Measurements from ENCODE around the gene ATP9A. TPM values are rescaled to one million over a fixed set of nuclear protein-coding genes. Genes with fewer than 3 reads are reported as not detected.

ATP9A gene
- polyA plus RNA-seq, 1 donor (not counting 4 experiments of a cell fraction or from before 2014, with no cell fraction given): 5.8 TPM

- dilution Hi-C loops (cut with MboI; ENCODE audit: extremely low pct_ligation_motif_present, low sequenced_read_pairs): no loop called here
These were observed 88.8 kb downstream of the ATP9A start for GRCh38 chr20:51679254-51679921.

GRCh38 chr20:51678026-51678697, 90.0 kb downstream of the ATP9A start:
- Histone ChIP-seq H3K36me3 (ENCODE audit: control insufficient read depth in 2 of 2, extremely low read depth in 1 of 2, insufficient read depth in 2 of 2, low read length in 2 of 2) (peaks cover 0 to 3% of the 10 kb centered on the region in 2 experiments), H3K79me2 (ENCODE audit: control insufficient read depth, insufficient read depth, low read length) (no peaks in the 10 kb centered on the region), H4K20me1 (ENCODE audit: control insufficient read depth, extremely low read depth, insufficient read depth, low read length) (no peaks in the 10 kb centered on the region), H3K9me3 (ENCODE audit: control insufficient read depth, low read depth, low read length) (no peaks in the 10 kb centered on the region), H2AFZ (ENCODE audit: control insufficient read depth, low read length) (no peak overlapping the region), H3K4me2 (ENCODE audit: control insufficient read depth, extremely low read depth, insufficient read depth, low read depth, low read length) (no peak overlapping the region), H3K4me1 (ENCODE audit: control insufficient read depth, extremely low read depth, insufficient read depth, low read length) (no peaks in the 10 kb centered on the region), H3K9ac (ENCODE audit: control insufficient read depth, extremely low read depth, insufficient read depth, low read length) (no peak overlapping the region), H3K27ac (ENCODE audit: control insufficient read depth, insufficient read depth, low read length) (no peak overlapping the region), H3K27me3 (ENCODE audit: control insufficient read depth, extremely low read depth, insufficient read depth, low read length) (no peaks in the 10 kb centered on the region), H3K4me3 (ENCODE audit: control insufficient read depth in 2 of 3, extremely low read depth in 1 of 3, insufficient read depth in 2 of 3, low read depth in 1 of 3, low read length in 3 of 3) (no peak overlapping the region), H3K9me1 (ENCODE audit: control insufficient read depth, extremely low read depth, insufficient read depth, low read length) (no peaks in the 10 kb centered on the region)
- TF ChIP-seq, protein P1, sequence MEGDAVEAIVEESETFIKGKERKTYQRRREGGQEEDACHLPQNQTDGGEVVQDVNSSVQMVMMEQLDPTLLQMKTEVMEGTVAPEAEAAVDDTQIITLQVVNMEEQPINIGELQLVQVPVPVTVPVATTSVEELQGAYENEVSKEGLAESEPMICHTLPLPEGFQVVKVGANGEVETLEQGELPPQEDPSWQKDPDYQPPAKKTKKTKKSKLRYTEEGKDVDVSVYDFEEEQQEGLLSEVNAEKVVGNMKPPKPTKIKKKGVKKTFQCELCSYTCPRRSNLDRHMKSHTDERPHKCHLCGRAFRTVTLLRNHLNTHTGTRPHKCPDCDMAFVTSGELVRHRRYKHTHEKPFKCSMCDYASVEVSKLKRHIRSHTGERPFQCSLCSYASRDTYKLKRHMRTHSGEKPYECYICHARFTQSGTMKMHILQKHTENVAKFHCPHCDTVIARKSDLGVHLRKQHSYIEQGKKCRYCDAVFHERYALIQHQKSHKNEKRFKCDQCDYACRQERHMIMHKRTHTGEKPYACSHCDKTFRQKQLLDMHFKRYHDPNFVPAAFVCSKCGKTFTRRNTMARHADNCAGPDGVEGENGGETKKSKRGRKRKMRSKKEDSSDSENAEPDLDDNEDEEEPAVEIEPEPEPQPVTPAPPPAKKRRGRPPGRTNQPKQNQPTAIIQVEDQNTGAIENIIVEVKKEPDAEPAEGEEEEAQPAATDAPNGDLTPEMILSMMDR (optimal IDR thresholded peaks at IDR 0.05 in 1 of 3, IDR thresholded peaks at IDR 0.05 in 1 of 3, conservative IDR thresholded peaks at IDR 0.05 in 1 of 3; ENCODE audit: extremely low read depth in 1 of 3, insufficient read depth in 2 of 3, low read length in 3 of 3): no peak
- no peak for TF ChIP-seq EZH2 (IDR thresholded peaks at IDR 0.05; ENCODE audit: low read length)
- dilution Hi-C loops (cut with MboI; ENCODE audit: extremely low pct_ligation_motif_present, low sequenced_read_pairs): no loop called here
- no peak for DNase-seq (ENCODE audit: low read depth, low spot score)
- no peak for FAIRE-seq

More at GRCh38 chr20:51679254-51679921, 88.8 kb downstream of the ATP9A start:
- Histone ChIP-seq H3K27ac (ENCODE audit: control insufficient read depth, insufficient read depth, low read length) (no peak overlapping the region), H3K4me2 (ENCODE audit: control insufficient read depth, extremely low read depth, insufficient read depth, low read depth, low read length) (no peak overlapping the region), H3K79me2 (ENCODE audit: control insufficient read depth, insufficient read depth, low read length) (no peaks in the 10 kb centered on the region), H2AFZ (ENCODE audit: control insufficient read depth, low read length) (no peak overlapping the region), H4K20me1 (ENCODE audit: control insufficient read depth, extremely low read depth, insufficient read depth, low read length) (no peaks in the 10 kb centered on the region), H3K4me1 (ENCODE audit: control insufficient read depth, extremely low read depth, insufficient read depth, low read length) (no peaks in the 10 kb centered on the region), H3K9ac (ENCODE audit: control insufficient read depth, extremely low read depth, insufficient read depth, low read length) (no peak overlapping the region), H3K9me1 (ENCODE audit: control insufficient read depth, extremely low read depth, insufficient read depth, low read length) (no peaks in the 10 kb centered on the region), H3K27me3 (ENCODE audit: control insufficient read depth, extremely low read depth, insufficient read depth, low read length) (no peaks in the 10 kb centered on the region), H3K36me3 (ENCODE audit: control insufficient read depth in 2 of 2, extremely low read depth in 1 of 2, insufficient read depth in 2 of 2, low read length in 2 of 2) (no peaks in the 10 kb centered on the region), H3K4me3 (ENCODE audit: control insufficient read depth in 2 of 3, extremely low read depth in 1 of 3, insufficient read depth in 2 of 3, low read depth in 1 of 3, low read length in 3 of 3) (no peak overlapping the region), H3K9me3 (ENCODE audit: control insufficient read depth, low read depth, low read length) (no peaks in the 10 kb centered on the region)
- DNase-seq (ENCODE audit: low read depth, low spot score): no peak
- TF ChIP-seq EZH2 (IDR thresholded peaks at IDR 0.05; ENCODE audit: low read length): no peak
- TF ChIP-seq, protein P1 (optimal IDR thresholded peaks at IDR 0.05 in 1 of 3, IDR thresholded peaks at IDR 0.05 in 1 of 3, conservative IDR thresholded peaks at IDR 0.05 in 1 of 3; ENCODE audit: extremely low read depth in 1 of 3, insufficient read depth in 2 of 3, low read length in 3 of 3): no peak
- no peak for FAIRE-seq
